D721Med (cell line): ENCODE results near the gene ATXN1.

Experiments
- DNase-seq: peaks from one replicate; pipeline ENCODE4 v3.0.0; 2011; ENCODE audit warnings: low spot score; ENCODE audit not compliant: insufficient read length
- FAIRE-seq: peaks from 2 replicates; lab custom pipeline; 2011; peaks lifted over from hg19 to GRCh38; lab: Jason Lieb, UNC
- CTCF ChIP-seq: IDR thresholded peaks from 2 replicates; pipeline ENCODE4 v1.5.1; 2012; ENCODE audit warnings: mild to moderate bottlenecking, control low read depth; ENCODE audit not compliant: insufficient read depth; ENCODE audit errors: missing control alignments

The ATXN1 gene

GRCh38 chr6:16760516-16761470, at the start of gene ATXN1:
Gene ATXN1 (minus strand): TSS chr6:16761460.
- no peak for TF ChIP-seq CTCF
- no peak for DNase-seq
- FAIRE-seq = no peak

DNA sequence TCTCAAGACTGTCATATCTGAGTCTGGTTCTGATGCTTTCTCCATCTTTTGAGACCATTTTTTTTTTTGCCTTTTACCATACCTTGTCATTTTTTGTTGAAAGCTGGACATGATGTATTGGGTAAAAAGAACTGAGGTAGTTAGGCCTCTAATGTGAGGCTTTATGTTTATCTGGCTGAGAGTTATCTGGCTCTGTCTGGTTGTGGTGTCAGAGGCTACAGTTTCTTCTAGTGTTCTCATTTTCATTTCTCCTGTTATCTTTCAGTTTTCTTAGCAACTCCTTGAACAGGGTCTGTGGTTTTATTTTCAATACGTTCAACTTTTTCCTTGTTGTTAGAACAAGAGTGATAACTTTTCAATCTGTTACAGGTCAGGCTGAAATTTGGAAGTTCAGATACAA, 49.2 kb upstream of the ATXN1 start:
- FAIRE-seq (no peak), DNase-seq (no peak)
- TF ChIP-seq CTCF = no peak

DNA sequence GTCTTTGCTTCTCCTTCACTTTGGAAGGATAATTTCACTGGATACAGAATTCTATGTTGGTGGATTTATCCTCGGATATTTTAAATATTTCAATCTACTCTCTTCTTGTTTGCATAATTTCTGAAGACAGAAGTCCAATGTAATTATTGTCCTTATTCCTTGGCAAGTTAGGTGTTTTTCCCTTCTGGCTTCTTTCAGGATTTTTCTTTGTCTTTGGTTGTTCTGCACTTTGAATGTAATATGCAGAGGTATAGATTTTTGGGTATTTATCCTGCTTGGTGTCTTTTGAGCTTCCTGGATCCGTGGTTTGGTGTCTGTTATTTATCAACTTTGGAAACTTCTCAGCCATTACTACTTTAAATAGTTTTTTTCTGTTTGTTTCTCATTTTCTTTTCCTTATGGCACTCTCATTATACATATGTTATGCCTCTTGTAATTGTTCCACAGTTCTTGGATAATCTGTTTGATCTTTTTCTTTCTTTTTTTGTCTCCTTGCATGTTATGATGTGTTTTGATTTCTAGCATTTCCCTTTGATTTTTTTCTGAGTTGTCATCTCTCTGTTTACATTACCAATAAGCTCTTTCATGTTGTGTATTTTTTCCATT, 48.6 kb upstream of the ATXN1 start:
- FAIRE-seq = no peak
- no peak for DNase-seq
- no peak for TF ChIP-seq CTCF

GRCh38 chr6:16807956-16808355, 46.7 kb upstream of the ATXN1 start:
- no peak for FAIRE-seq
- no peak for TF ChIP-seq CTCF

DNA sequence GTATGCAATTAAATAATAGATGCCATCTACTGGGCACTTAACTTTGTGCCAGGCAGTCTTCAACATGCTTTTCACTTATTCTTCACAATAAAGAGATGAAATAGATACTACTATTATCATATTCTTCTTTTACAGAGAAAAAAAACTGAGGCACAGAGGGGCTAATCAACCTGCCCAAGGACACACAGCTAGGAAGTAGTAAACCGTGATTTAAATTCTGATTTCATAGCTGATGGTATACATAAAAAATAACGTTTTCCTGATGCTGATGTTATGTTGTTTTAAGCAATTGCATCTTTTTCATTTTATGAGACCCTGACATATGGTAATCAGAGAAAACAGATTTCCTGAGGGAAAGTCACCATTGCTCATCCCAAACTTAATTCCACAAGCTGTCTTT, 45.1 kb upstream of the ATXN1 start:
- no peak for DNase-seq
- no peak for FAIRE-seq
- TF ChIP-seq CTCF = no peak

More at GRCh38 chr6:16807956-16808355, 46.7 kb upstream of the ATXN1 start:
- no peak for DNase-seq

DNA sequence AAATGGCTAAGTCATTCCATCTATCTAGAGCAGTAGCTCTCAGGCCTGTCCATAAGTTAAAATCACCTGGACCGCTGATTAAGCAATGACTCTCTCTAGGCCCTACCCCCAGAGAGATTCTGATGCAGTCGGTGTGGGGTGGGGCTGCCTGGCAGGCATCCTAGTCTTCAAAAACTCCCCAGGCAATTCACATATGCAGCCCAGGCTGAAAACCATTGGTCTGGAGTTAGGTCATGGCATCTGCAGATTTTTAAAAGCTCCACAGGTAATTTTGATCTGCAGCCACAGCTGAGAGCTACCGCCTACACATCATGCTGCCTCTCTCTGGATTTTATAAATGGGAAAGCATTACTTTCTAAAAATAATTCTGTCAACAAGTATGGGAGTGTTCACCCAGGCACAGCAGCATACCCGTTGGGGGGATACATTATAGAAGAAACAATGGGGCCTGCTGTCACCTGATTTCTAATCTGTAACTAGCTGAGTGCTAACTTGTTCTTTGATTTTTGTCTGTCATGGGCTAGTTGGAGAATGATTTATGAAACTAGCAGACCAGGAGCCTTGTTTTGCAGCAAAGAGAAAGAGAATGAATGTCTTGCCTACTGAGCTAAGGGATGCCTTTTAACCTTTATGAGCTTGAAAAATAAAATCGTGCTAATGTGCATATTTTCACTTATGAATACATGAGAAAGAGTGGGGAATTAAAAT, 44.1 kb upstream of the ATXN1 start:
- DNase-seq (no peak), FAIRE-seq (no peak)
- no peak for TF ChIP-seq CTCF
